ENCODE results near the gene PPP1R16B. TPM values are rescaled to one million over a fixed set of nuclear protein-coding genes. Genes with fewer than 3 reads are reported as not detected.

The PPP1R16B gene
- total and polyA plus RNA-seq, 10 of the 15 experiments (the other 5 are each of a cell fraction or from before 2014, with no cell fraction given) = 13.4 to 90.2 (median 66.7) TPM

GRCh38 chr20:38863024-38863851, 57.7 kb downstream of the PPP1R16B start:
- peaks cover 78% of the 10 kb centered on the region for H3K4me1 ChIP-seq (ENCODE audit: control insufficient read depth, insufficient read depth, low read length)
- ChIA-PET SMC1A (ENCODE audit: uncharacterized antibody, unreplicated experiment) (interaction anchor here (0.8 to 13.6 kb wide), 6 partner anchors 14 to 54 kb away, joined by 5 to 248 read pairs (median 116); partner anchors contain the start of gene PPP1R16B), RAD21 (ENCODE audit: unreplicated experiment) (interaction anchor here (0.8 to 10.1 kb wide), 13 partner anchors 7 to 113 kb away, joined by 3 to 125 read pairs (median 6); partner anchors contain the start of gene PPP1R16B), CTCF (interaction anchor here (0.7 to 9.1 kb wide), 7 partner anchors 10 to 56 kb away, joined by 3 to 160 read pairs (median 61); partner anchors contain the start of gene PPP1R16B), POLR2A (interaction anchor here (0.8 to 9.9 kb wide), 7 partner anchors 9 to 98 kb away, joined by 3 to 93 read pairs (median 8); partner anchors contain the start of gene PPP1R16B)
- 6% methylated on average over 12 of the region's 12 CpGs for WGBS (ENCODE audit: insufficient coverage, insufficient replicate concordance, low lambda C conversion rate, missing lambda C conversion rate)
- H3K4me3 ChIP-seq = peak overlapping the region; percentile 38; the same call in 1 of the 2 replicates
- DNase-seq (ENCODE audit: low read depth, low spot score) = peak; percentile 75
- peak; percentile 80 for FAIRE-seq
- H3K27ac ChIP-seq (ENCODE audit: control insufficient read depth, insufficient read depth) = peak overlapping the region; percentile 97
- peak; percentile 82 for ATAC-seq
- no peak overlapping the region; the same call in 1 of the 2 replicates for H2AFZ ChIP-seq (ENCODE audit: control insufficient read depth, low read depth, low read length)
- peak overlapping the region; percentile 73 for H3K9ac ChIP-seq (ENCODE audit: control insufficient read depth, insufficient read depth, low read length)
- intact Hi-C loops (cut with micrococcal nuclease; ENCODE audit: unreplicated experiment) = no loop called here
- in situ Hi-C loops (cut with MboI) = no loop called here
- peak overlapping the region; percentile 94 for H3K4me2 ChIP-seq (ENCODE audit: control insufficient read depth, insufficient read depth)
- no peaks in the 10 kb centered on the region for H3K9me3 ChIP-seq (replicated peaks; ENCODE audit: control insufficient read depth, insufficient read depth, low read length)
- peaks cover 86% of the 10 kb centered on the region for H3K79me2 ChIP-seq (ENCODE audit: control insufficient read depth, insufficient read depth, low read length)
- peaks cover 5 to 9% of the 10 kb centered on the region in 2 experiments for H3K36me3 ChIP-seq (ENCODE audit: control insufficient read depth in 2 of 2, insufficient read depth in 2 of 2, low read length in 1 of 2)
- BruUV-seq (replicated peaks) = no TSS peak
- no peaks in the 10 kb centered on the region for H4K20me1 ChIP-seq (ENCODE audit: control insufficient read depth, insufficient read depth)
- H3K27me3 ChIP-seq (replicated peaks in 1 of 2; ENCODE audit: control insufficient read depth in 2 of 2, insufficient read depth in 2 of 2, low read length in 1 of 2) = no peaks in the 10 kb centered on the region
- peak; percentile 53; the same call in 1 of the 2 replicates for TF ChIP-seq CREM (IDR thresholded peaks at IDR 0.05; ENCODE audit: low read depth)
- TF ChIP-seq HDGF (IDR thresholded peaks at IDR 0.05) = 0 out of 2 replicates have a peak, but pooled peaks have one; percentile 68
- TF ChIP-seq, protein P1, sequence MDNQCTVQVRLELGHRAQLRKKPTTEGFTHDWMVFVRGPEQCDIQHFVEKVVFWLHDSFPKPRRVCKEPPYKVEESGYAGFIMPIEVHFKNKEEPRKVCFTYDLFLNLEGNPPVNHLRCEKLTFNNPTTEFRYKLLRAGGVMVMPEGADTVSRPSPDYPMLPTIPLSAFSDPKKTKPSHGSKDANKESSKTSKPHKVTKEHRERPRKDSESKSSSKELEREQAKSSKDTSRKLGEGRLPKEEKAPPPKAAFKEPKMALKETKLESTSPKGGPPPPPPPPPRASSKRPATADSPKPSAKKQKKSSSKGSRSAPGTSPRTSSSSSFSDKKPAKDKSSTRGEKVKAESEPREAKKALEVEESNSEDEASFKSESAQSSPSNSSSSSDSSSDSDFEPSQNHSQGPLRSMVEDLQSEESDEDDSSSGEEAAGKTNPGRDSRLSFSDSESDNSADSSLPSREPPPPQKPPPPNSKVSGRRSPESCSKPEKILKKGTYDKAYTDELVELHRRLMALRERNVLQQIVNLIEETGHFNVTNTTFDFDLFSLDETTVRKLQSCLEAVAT (IDR thresholded peaks at IDR 0.05) = peak; percentile 65
- TF ChIP-seq, protein P2, sequence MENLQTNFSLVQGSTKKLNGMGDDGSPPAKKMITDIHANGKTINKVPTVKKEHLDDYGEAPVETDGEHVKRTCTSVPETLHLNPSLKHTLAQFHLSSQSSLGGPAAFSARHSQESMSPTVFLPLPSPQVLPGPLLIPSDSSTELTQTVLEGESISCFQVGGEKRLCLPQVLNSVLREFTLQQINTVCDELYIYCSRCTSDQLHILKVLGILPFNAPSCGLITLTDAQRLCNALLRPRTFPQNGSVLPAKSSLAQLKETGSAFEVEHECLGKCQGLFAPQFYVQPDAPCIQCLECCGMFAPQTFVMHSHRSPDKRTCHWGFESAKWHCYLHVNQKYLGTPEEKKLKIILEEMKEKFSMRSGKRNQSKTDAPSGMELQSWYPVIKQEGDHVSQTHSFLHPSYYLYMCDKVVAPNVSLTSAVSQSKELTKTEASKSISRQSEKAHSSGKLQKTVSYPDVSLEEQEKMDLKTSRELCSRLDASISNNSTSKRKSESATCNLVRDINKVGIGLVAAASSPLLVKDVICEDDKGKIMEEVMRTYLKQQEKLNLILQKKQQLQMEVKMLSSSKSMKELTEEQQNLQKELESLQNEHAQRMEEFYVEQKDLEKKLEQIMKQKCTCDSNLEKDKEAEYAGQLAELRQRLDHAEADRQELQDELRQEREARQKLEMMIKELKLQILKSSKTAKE (IDR thresholded peaks at IDR 0.05; ENCODE audit: low read depth, poor library complexity, severe bottlenecking) = peak; percentile 54
- no peak for TF ChIP-seq ZNF274 (IDR thresholded peaks at IDR 0.05; ENCODE audit: insufficient read depth, insufficient read length)
- no peak for TF ChIP-seq ZBTB11 (CRISPR knock-in tag; IDR thresholded peaks at IDR 0.05)
- TF ChIP-seq RAD21 (IDR thresholded peaks at IDR 0.05; ENCODE audit: insufficient read depth, low read depth, low read length) = no peak
- no peak for TF ChIP-seq YBX1 (IDR thresholded peaks at IDR 0.05)
- TF ChIP-seq YY1 (IDR thresholded peaks at IDR 0.05; ENCODE audit: low read depth, low read length) = peak; percentile 52; the same call in 1 of the 2 replicates
- TF ChIP-seq, protein P3, sequence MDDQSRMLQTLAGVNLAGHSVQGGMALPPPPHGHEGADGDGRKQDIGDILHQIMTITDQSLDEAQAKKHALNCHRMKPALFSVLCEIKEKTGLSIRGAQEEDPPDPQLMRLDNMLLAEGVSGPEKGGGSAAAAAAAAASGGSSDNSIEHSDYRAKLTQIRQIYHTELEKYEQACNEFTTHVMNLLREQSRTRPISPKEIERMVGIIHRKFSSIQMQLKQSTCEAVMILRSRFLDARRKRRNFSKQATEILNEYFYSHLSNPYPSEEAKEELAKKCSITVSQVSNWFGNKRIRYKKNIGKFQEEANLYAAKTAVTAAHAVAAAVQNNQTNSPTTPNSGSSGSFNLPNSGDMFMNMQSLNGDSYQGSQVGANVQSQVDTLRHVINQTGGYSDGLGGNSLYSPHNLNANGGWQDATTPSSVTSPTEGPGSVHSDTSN (IDR thresholded peaks at IDR 0.05; ENCODE audit: insufficient replicate concordance, low read depth, low read length) = peak; percentile 55
- peak; percentile 66; the same call in 1 of the 2 replicates for TF ChIP-seq CREB1 (IDR thresholded peaks at IDR 0.05; ENCODE audit: low read depth)
- TF ChIP-seq TCF7 (IDR thresholded peaks at IDR 0.05; ENCODE audit: borderline replicate concordance) = no peak
- TF ChIP-seq POLR2AphosphoS5 (IDR thresholded peaks at IDR 0.05; ENCODE audit: low read length) = peak; percentile 57
- peak; percentile 62; the same call in 1 of the 2 replicates for TF ChIP-seq NBN (IDR thresholded peaks at IDR 0.05)

Measured in GM12878 (cell line).